Measurements from ENCODE around the gene RPE. TPM values are rescaled to one million over a fixed set of nuclear protein-coding genes. Genes with fewer than 3 reads are reported as not detected.

RPE gene
- total RNA-seq, 1 experiment from 2014 or later, result 67.8 TPM

- Mint-ChIP-seq H3K9me3 (no peaks in the 10 kb centered on the region), H3K4me1 (no peaks in the 10 kb centered on the region), H3K27ac (0 out of 7 replicates have a peak overlapping the region, but pooled peaks of 1 of the 3 experiments have one; percentile 15), H3K4me3 (no peak overlapping the region), H3K27me3 (ENCODE audit: low read depth) (no peaks in the 10 kb centered on the region), H3K36me3 (ENCODE audit: insufficient read depth in 1 of 3, low read depth in 3 of 3) (peaks cover 10 to 33% (median 21%) of the 10 kb centered on the region in 3 experiments)
- no peaks in the 10 kb centered on the region for H3K27me3 ChIP-seq (ENCODE audit: insufficient read depth, low read length)
- no peak overlapping the region for H3K14ac ChIP-seq (ENCODE audit: insufficient read depth, low read length)
- H3K4me1 ChIP-seq (ENCODE audit: insufficient read depth, low read length), result no peaks in the 10 kb centered on the region
- no peak for TF ChIP-seq CTCF (conservative IDR thresholded peaks at IDR 0.05)
- no peak overlapping the region for H4K8ac ChIP-seq (replicated peaks; ENCODE audit: insufficient read length, low read depth, low read length)
- no peak overlapping the region for H2AFZ ChIP-seq (ENCODE audit: low read length)
- H3K79me1 ChIP-seq (ENCODE audit: insufficient read depth, low read depth, low read length, poor library complexity, severe bottlenecking), result no peaks in the 10 kb centered on the region
- no peaks in the 10 kb centered on the region for H3K79me2 ChIP-seq (ENCODE audit: insufficient read depth, low read length)
- no peak overlapping the region for H3K56ac ChIP-seq (ENCODE audit: insufficient read length, low read depth, low read length)
- H3K27ac ChIP-seq (ENCODE audit: insufficient read length, low read depth, low read length), result no peak overlapping the region
- no peak overlapping the region for H2AK5ac ChIP-seq (ENCODE audit: insufficient read length, low read length)
- H4K5ac ChIP-seq (ENCODE audit: insufficient read length, low read depth, low read length), result no peak overlapping the region
- no peak overlapping the region for H3K4me2 ChIP-seq (ENCODE audit: insufficient read depth, insufficient read length, low read length)
- no peak overlapping the region for H2BK5ac ChIP-seq (ENCODE audit: insufficient read length, low read length)
- no peaks in the 10 kb centered on the region for H3K9me3 ChIP-seq (ENCODE audit: control insufficient read depth, low read depth, low read length)
- H3K9ac ChIP-seq (ENCODE audit: extremely low read depth, insufficient read length, low read length), result no peak overlapping the region
- no peaks in the 10 kb centered on the region for H3K23me2 ChIP-seq (ENCODE audit: insufficient read length, low read depth, low read length, poor library complexity, severe bottlenecking)
- no peak overlapping the region for H2BK120ac ChIP-seq (ENCODE audit: low read depth, low read length, poor library complexity, severe bottlenecking)
- H2BK15ac ChIP-seq (ENCODE audit: low read depth, low read length), result no peak overlapping the region
- H3K18ac ChIP-seq (ENCODE audit: insufficient read length, low read depth, low read length), result no peak overlapping the region
- WGBS (ENCODE audit: extremely low coverage, insufficient read length, low lambda C conversion rate), result no CpG with 5 or more reads among the region's 2 CpGs
- no peak overlapping the region for H4K91ac ChIP-seq (ENCODE audit: insufficient read length, low read depth, low read length)
- no peak overlapping the region for H3K23ac ChIP-seq (ENCODE audit: insufficient read length, low read depth, low read length)
- DNase-seq, result no peak
- H2BK20ac ChIP-seq (ENCODE audit: low read depth, low read length, poor library complexity, severe bottlenecking), result no peak overlapping the region
- H2BK12ac ChIP-seq (ENCODE audit: insufficient read length, low read depth, low read length), result no peak overlapping the region
- no peaks in the 10 kb centered on the region for H4K20me1 ChIP-seq (ENCODE audit: control insufficient read depth, insufficient read depth, insufficient read length)
- H3T11ph ChIP-seq (ENCODE audit: low read length), result no peak overlapping the region
- no peak overlapping the region for H3K4ac ChIP-seq (ENCODE audit: low read depth, low read length)
These were observed 25.7 kb downstream of the RPE start for GRCh38 chr2:210028178-210028577.

Data from H9 (cell line).